Neural cell (in vitro differentiated cells): Measurements from ENCODE around the gene CNNM2. TPM values are rescaled to one million over a fixed set of nuclear protein-coding genes. Genes with fewer than 3 reads are reported as not detected.

Source experiments
- H2AFZ ChIP-seq: fragments of 200-600, 300-800 bp; sonication (generic), shearing (Covaris generic); 2 replicates; pipeline ENCODE4 v1.6.0; 2014; ENCODE audit warnings: low read depth, mild to moderate bottlenecking, antibody characterized with exemption, low read length, moderate library complexity
- H3F3A ChIP-seq: fragments of 200-600 bp; shearing (Covaris generic); 2 replicates; pipeline ENCODE4 v1.6.1; 2016; ENCODE audit warnings: mild to moderate bottlenecking, moderate library complexity, mixed read lengths, antibody characterized with exemption, low read length; ENCODE audit not compliant: insufficient read depth, poor library complexity, severe bottlenecking
- H3K27ac ChIP-seq: fragments of 200-600, 300-800 bp; sonication (generic), shearing (Covaris generic); 2 replicates; pipeline ENCODE4 v1.5.1; 2014; ENCODE audit warnings: mild to moderate bottlenecking, low read length, moderate library complexity
- H3K27me3 ChIP-seq: fragments of 300-800, 200-600 bp; sonication (generic), shearing (Covaris generic); 2 replicates; pipeline ENCODE4 v1.6.0; 2014; ENCODE audit warnings: mild to moderate bottlenecking, low read depth, low read length, moderate library complexity; ENCODE audit not compliant: insufficient read depth
- H3K36me3 ChIP-seq: fragments of 300-800, 200-600 bp; sonication (generic), shearing (Covaris generic); 2 replicates; pipeline ENCODE4 v1.5.1; 2014; ENCODE audit warnings: mild to moderate bottlenecking, antibody characterized with exemption, low read length, moderate library complexity; ENCODE audit not compliant: insufficient read depth
- H3K4me2 ChIP-seq: fragments of 300-800, 200-600 bp; sonication (generic), shearing (Covaris generic); 2 replicates; pipeline ENCODE4 v1.6.0; 2014; ENCODE audit warnings: mild to moderate bottlenecking, low read length
- H3K4me3 ChIP-seq: fragments of 300-800, 200-600 bp; sonication (generic), shearing (Covaris generic); 2 replicates; pipeline ENCODE4 v1.5.1; 2014; ENCODE audit warnings: mild to moderate bottlenecking, low read length, moderate library complexity
- H3K79me2 ChIP-seq: fragments of 200-600 bp; shearing (Covaris generic); replicated peaks from 2 replicates; pipeline ENCODE4 v1.6.0; 2014; ENCODE audit warnings: mild to moderate bottlenecking, low read length, moderate library complexity; ENCODE audit not compliant: insufficient read depth
- H3K9ac ChIP-seq: fragments of 300-800, 200-600 bp; sonication (generic), shearing (Covaris generic); 2 replicates; pipeline ENCODE4 v1.6.1; 2016; ENCODE audit warnings: mild to moderate bottlenecking, low read length, mixed read lengths
- H3K9me2 ChIP-seq: fragments of 200-600 bp; shearing (Covaris generic); 2 replicates; pipeline ENCODE4 v1.6.1; 2016; ENCODE audit warnings: mild to moderate bottlenecking, low read length, mixed read lengths; ENCODE audit not compliant: insufficient read depth
- H3K9me3 ChIP-seq: fragments of 200-600, 300-800 bp; sonication (generic), shearing (Covaris generic); 2 replicates; pipeline ENCODE4 v1.6.1; 2016; ENCODE audit warnings: mild to moderate bottlenecking, mixed run types, low read length, moderate library complexity, mixed read lengths
- H4K20me1 ChIP-seq: fragments of 200-600 bp; shearing (Covaris generic); 2 replicates; pipeline ENCODE4 v1.6.1; 2016; ENCODE audit warnings: mild to moderate bottlenecking, mixed run types; ENCODE audit not compliant: insufficient read depth
- CTCF ChIP-seq: fragments of 450-650 bp; IDR thresholded peaks from 2 replicates; pipeline ENCODE4 v1.5.1; 2014; ENCODE audit warnings: antibody characterized with exemption, mild to moderate bottlenecking, moderate library complexity; ENCODE audit not compliant: poor library complexity, severe bottlenecking
- EP300 ChIP-seq: fragments of 450-650 bp; conservative IDR thresholded peaks from 2 replicates; pipeline ENCODE4 v1.6.1; 2014; ENCODE audit warnings: antibody characterized with exemption, mild to moderate bottlenecking, moderate library complexity; ENCODE audit not compliant: poor library complexity, severe bottlenecking
- EZH2 ChIP-seq: fragments of 200-600, 300-800 bp; shearing (Covaris generic), sonication (generic); IDR thresholded peaks from 2 replicates; pipeline ENCODE4 v1.6.1; 2014; ENCODE audit warnings: antibody characterized with exemption, low read length, borderline replicate concordance, mild to moderate bottlenecking; ENCODE audit not compliant: insufficient read depth, poor library complexity, severe bottlenecking
- MXI1 ChIP-seq: fragments of 450-650 bp; conservative IDR thresholded peaks from 2 replicates; pipeline ENCODE4 v1.6.1; 2014; ENCODE audit warnings: antibody characterized with exemption, mild to moderate bottlenecking; ENCODE audit not compliant: poor library complexity, severe bottlenecking
- POLR2AphosphoS5 ChIP-seq: IDR thresholded peaks from 2 replicates; pipeline ENCODE4 v1.6.1; 2012
- RAD21 ChIP-seq: fragments of 450-650 bp; conservative IDR thresholded peaks from 2 replicates; pipeline ENCODE4 v1.6.1; 2014; ENCODE audit warnings: antibody characterized with exemption, mild to moderate bottlenecking, moderate library complexity
- REST ChIP-seq: IDR thresholded peaks from 2 replicates; pipeline ENCODE4 v1.6.1; 2012; ENCODE audit warnings: borderline replicate concordance
- SMC3 ChIP-seq: fragments of 450-650 bp; conservative IDR thresholded peaks from 2 replicates; pipeline ENCODE4 v1.6.1; 2014; ENCODE audit warnings: antibody characterized with exemption, mild to moderate bottlenecking, moderate library complexity; ENCODE audit not compliant: poor library complexity
- TAF1 ChIP-seq: IDR thresholded peaks from 2 replicates; pipeline ENCODE4 v1.6.1; 2012; ENCODE audit warnings: low read depth
- polyA plus RNA-seq: library from polyadenylated mRNA; depleted of rRNA; stranded (reverse); fragments of >200 nt; gene quantifications from 2 replicates; pipeline ENCODE4 v1.2.3, GENCODE V29; 2014

The CNNM2 gene
- polyA plus RNA-seq, 1 donor from 2014 or later = 5.0 TPM

GRCh38 chr10:102964713-102965112, 46.6 kb downstream of the CNNM2 start:
- TF ChIP-seq EP300 (no peak), EZH2 (no peak), POLR2AphosphoS5 (no peak), SMC3 (no peak), RAD21 (no peak), REST (no peak), CTCF (no peak), TAF1 (no peak), MXI1 (no peak)
- no peak overlapping the region for H3K4me2 ChIP-seq
- no peaks in the 10 kb centered on the region for H3K79me2 ChIP-seq
- no peak overlapping the region for H3K4me3 ChIP-seq
- H3F3A ChIP-seq = no peaks in the 10 kb centered on the region
- H3K27me3 ChIP-seq = no peaks in the 10 kb centered on the region
- H3K9me2 ChIP-seq = no peaks in the 10 kb centered on the region
- no peaks in the 10 kb centered on the region for H3K9me3 ChIP-seq
- H3K36me3 ChIP-seq = no peaks in the 10 kb centered on the region
- no peak overlapping the region for H3K27ac ChIP-seq
- H3K9ac ChIP-seq = no peak overlapping the region
- H4K20me1 ChIP-seq = no peaks in the 10 kb centered on the region
- no peak overlapping the region for H2AFZ ChIP-seq

- Histone ChIP-seq H3K9ac (no peak overlapping the region), H3K4me2 (no peak overlapping the region), H3K27me3 (no peaks in the 10 kb centered on the region), H3F3A (no peaks in the 10 kb centered on the region), H3K27ac (no peak overlapping the region), H4K20me1 (no peaks in the 10 kb centered on the region), H3K79me2 (no peaks in the 10 kb centered on the region), H3K9me3 (no peaks in the 10 kb centered on the region), H2AFZ (no peak overlapping the region), H3K36me3 (no peaks in the 10 kb centered on the region), H3K9me2 (no peaks in the 10 kb centered on the region), H3K4me3 (no peak overlapping the region)
- TF ChIP-seq EZH2 = no peak
- TF ChIP-seq REST = no peak
- TF ChIP-seq TAF1 = no peak
- no peak for TF ChIP-seq SMC3
- TF ChIP-seq EP300 = no peak
- no peak for TF ChIP-seq POLR2AphosphoS5
- no peak for TF ChIP-seq CTCF
- no peak for TF ChIP-seq MXI1
- TF ChIP-seq RAD21 = no peak
Measured at GRCh38 chr10:102965311-102965851, 47.3 kb downstream of the CNNM2 start.
